ENCODE measurements around the gene ZNF593. TPM values are rescaled to one million over a fixed set of nuclear protein-coding genes. Genes with fewer than 3 reads are reported as not detected.

ZNF593 gene
- total and polyA plus RNA-seq, 2 of the 13 experiments (the other 11 are each of a cell fraction or from before 2014, with no cell fraction given), result 37.3 to 55.8 TPM

DNA sequence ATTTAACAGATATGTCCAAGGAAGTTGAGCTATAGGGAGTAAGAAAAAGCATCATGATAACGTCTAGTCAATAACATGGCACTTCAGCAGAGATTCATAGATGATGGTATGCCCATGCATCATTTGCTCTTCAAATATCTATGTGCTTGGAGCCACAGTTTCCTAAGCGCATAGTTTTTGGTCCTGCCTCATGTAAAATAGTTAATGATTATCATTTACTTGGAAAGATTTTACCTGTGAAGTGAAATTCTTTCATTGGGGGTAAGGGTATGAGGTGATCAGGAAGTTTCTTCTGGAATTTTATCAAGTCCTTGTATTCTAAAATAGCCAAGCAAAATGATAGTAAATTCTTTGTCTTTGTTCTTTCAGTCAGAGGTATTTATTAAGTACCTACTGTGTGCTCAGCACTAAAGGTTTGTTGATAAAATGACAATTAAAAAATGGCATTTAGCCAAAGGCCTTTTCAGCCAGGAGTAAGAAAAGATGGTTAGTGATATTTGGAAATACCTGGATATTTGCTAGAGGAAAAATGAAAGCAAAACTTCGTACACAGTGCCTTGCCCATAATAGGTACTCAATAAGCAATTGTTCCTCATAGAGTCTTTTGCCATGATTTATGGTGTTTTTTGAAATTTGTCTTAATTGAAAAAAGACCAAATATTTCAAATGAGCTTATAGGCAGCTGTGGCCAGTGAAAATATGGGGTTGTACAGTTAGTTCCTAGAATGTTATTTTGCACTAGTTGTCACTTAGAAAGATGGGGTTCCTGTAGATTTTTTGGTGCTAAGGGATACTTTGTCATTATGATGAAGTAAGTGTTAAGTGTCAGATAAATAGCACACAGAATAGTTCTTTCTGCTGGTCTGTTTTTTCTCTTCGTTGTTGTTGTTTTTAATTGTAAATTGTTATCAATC, 45.0 kb upstream of the ZNF593 start:
- CTCF ChIA-PET (ENCODE audit: low intra/inter-chr PET ratio, low total read pairs), result no interaction called here
- Histone ChIP-seq H3K4me1 (ENCODE audit: insufficient read depth, low read length) (peaks cover 9% of the 10 kb centered on the region; the same call in 1 of the 2 replicates), H3K27me3 (ENCODE audit: control insufficient read depth in 1 of 2, insufficient read depth in 2 of 2, low read length in 2 of 2) (no peaks in the 10 kb centered on the region; a peak in 1 of 5 replicates), H3K9me3 (ENCODE audit: low read length) (no peaks in the 10 kb centered on the region), H3K9ac (ENCODE audit: insufficient read depth, low read depth, low read length) (no peak overlapping the region), H3K36me3 (replicated peaks in 1 of 2; ENCODE audit: control insufficient read depth in 1 of 2, insufficient read depth in 2 of 2, low read length in 2 of 2) (peaks cover 0 to 2% of the 10 kb centered on the region in 2 experiments; a peak in 4 of 5 replicates), H4K20me1 (ENCODE audit: insufficient read depth, low read length) (no peaks in the 10 kb centered on the region), H3K4me2 (ENCODE audit: low read depth, low read length) (no peak overlapping the region), H3K27ac (ENCODE audit: extremely low read length, insufficient read depth, low read length) (no peak overlapping the region), H3K4me3 (replicated peaks in 1 of 3; ENCODE audit: insufficient read depth in 1 of 3, low read depth in 2 of 3, low read length in 3 of 3) (no peak overlapping the region), H3K79me2 (ENCODE audit: insufficient read depth, low read length) (no peaks in the 10 kb centered on the region), H2AFZ (ENCODE audit: low read length) (no peak overlapping the region)
- 0 out of 2 replicates have a peak, but pooled peaks have one; percentile 17 for TF ChIP-seq ZKSCAN1 (IDR thresholded peaks at IDR 0.05; ENCODE audit: low read length)
- TF ChIP-seq CEBPB (IDR thresholded peaks at IDR 0.05; ENCODE audit: borderline replicate concordance, low read depth, low read length), result no peak
- no peak for TF ChIP-seq ZSCAN9 (CRISPR knock-in tag; IDR thresholded peaks at IDR 0.05; ENCODE audit: borderline replicate concordance)
- TF ChIP-seq TBX2 (CRISPR knock-in tag; IDR thresholded peaks at IDR 0.05; ENCODE audit: borderline replicate concordance), result no peak
- no peak for TF ChIP-seq RELA (CRISPR knock-in tag; IDR thresholded peaks at IDR 0.05)
- no peak for TF ChIP-seq KIAA2018 (CRISPR knock-in tag; IDR thresholded peaks at IDR 0.05; ENCODE audit: borderline replicate concordance)
- FAIRE-seq, result no peak
- 93% methylated on average over 4 of the region's 4 CpGs for WGBS (ENCODE audit: low lambda C conversion rate)
- intact Hi-C loops (cut with micrococcal nuclease; ENCODE audit: unreplicated experiment), result no loop called here
- in situ Hi-C loops (cut with HindIII; ENCODE audit: extremely low pct_ligation_motif_present, low pct_unique_long_range_greater_than_20kb), result no loop called here
- POLR2A ChIA-PET, result no interaction called here
- DNase-seq (ENCODE audit: low spot score), result no peak
- BruUV-seq (replicated peaks), result no TSS peak
- ATAC-seq, result no peak
